Measurements from ENCODE around the gene TRPC4AP.

GRCh38 chr20:35084998-35085397, 7.6 kb downstream of the TRPC4AP start:
- no peak for TF ChIP-seq FOXP2 (optimal IDR thresholded peaks at IDR 0.05; ENCODE audit: borderline replicate concordance, extremely low read depth, extremely low read length, insufficient read depth)
- TF ChIP-seq SIN3A (IDR thresholded peaks at IDR 0.05; ENCODE audit: borderline replicate concordance, insufficient read depth, low read length): no peak
- TF ChIP-seq TAF1 (IDR thresholded peaks at IDR 0.05; ENCODE audit: borderline replicate concordance, insufficient read depth, low read length): no peak

Data from PFSK-1 (cell line).